ENCODE measurements around the gene ALDOB. TPM values are rescaled to one million over a fixed set of nuclear protein-coding genes. Genes with fewer than 3 reads are reported as not detected.

ALDOB gene
- total RNA-seq, 2 experiments from 2014 or later = not detected

GRCh38 chr9:101421653-101422065 lies 13.9 kb downstream of the ALDOB start:
- Mint-ChIP-seq H3K27ac (no peak overlapping the region), H3K27me3 (no peaks in the 10 kb centered on the region), H3K9me3 (peaks cover 41% of the 10 kb centered on the region), H3K4me3 (no peak overlapping the region), H3K4me1 (no peaks in the 10 kb centered on the region), H3K36me3 (peaks cover 24% of the 10 kb centered on the region)
- no peak for DNase-seq

DNA sequence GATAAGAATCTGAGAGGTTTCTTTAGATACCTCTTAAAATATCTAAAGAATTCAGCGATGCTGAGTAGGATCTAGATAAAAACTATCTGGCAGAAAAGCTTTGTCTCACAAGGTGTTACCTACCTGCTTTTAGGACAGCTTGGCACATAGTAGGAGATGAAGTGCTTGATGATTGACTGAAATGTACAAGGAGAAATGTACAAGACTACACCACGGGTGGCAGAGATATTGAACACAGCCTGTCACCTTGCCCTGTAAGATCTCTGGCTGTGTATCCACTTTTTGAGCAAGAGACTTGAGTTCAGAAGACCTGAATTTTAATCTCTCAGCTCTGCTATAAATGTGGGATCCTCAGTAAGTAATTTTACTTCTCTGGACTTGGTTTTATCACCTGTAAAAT lies 15.7 kb downstream of the ALDOB start:
- Mint-ChIP-seq H3K36me3 (peaks cover 34% of the 10 kb centered on the region), H3K27me3 (no peaks in the 10 kb centered on the region), H3K27ac (no peak overlapping the region), H3K9me3 (peaks cover 47% of the 10 kb centered on the region), H3K4me3 (no peak overlapping the region), H3K4me1 (no peaks in the 10 kb centered on the region)
- no peak for DNase-seq

GRCh38 chr9:101418518-101419430 lies 16.8 kb downstream of the ALDOB start:
- H3K4me3 Mint-ChIP-seq = no peak overlapping the region
- H3K4me1 Mint-ChIP-seq = no peaks in the 10 kb centered on the region
- H3K9me3 Mint-ChIP-seq = peaks cover 50% of the 10 kb centered on the region
- DNase-seq = no peak
- H3K27me3 Mint-ChIP-seq = no peaks in the 10 kb centered on the region
- H3K36me3 Mint-ChIP-seq = peaks cover 42% of the 10 kb centered on the region
- no peak overlapping the region for H3K27ac Mint-ChIP-seq

DNA sequence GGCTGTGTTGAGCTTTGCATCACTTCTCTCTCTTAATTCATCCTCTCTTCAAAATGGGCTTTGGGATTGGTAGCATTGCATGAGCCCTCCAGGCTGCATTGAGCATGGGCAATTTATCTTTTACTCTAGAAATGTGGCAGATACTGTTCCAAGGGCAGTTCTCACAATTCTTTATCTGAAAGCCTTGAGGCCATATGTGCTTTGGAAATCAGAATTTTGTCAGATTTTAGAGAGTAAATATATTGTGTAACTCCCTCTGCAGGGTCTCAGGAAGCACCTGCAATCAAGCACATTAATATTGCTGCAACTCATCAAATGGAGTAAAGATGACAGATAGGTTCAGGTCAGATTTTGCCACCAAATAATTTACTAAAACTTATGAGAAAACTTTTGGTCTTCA lies 17.6 kb downstream of the ALDOB start:
- Mint-ChIP-seq H3K27me3 (no peaks in the 10 kb centered on the region), H3K27ac (no peak overlapping the region), H3K9me3 (peaks cover 53% of the 10 kb centered on the region), H3K36me3 (peaks cover 50% of the 10 kb centered on the region), H3K4me3 (no peak overlapping the region), H3K4me1 (no peaks in the 10 kb centered on the region)
- no peak for DNase-seq

GRCh38 chr9:101417389-101417788 lies 18.2 kb downstream of the ALDOB start:
- H3K9me3 Mint-ChIP-seq = peaks cover 57% of the 10 kb centered on the region
- DNase-seq = no peak
- H3K36me3 Mint-ChIP-seq = peaks cover 54% of the 10 kb centered on the region

GRCh38 chr9:101415578-101415977 lies 20.0 kb downstream of the ALDOB start:
- Mint-ChIP-seq H3K9me3 (peaks cover 61% of the 10 kb centered on the region), H3K4me3 (no peak overlapping the region), H3K27me3 (no peaks in the 10 kb centered on the region), H3K36me3 (peaks cover 63% of the 10 kb centered on the region), H3K4me1 (no peaks in the 10 kb centered on the region), H3K27ac (no peak overlapping the region)
- DNase-seq = no peak

More at GRCh38 chr9:101417389-101417788, 18.2 kb downstream of the ALDOB start:
- H3K27me3 Mint-ChIP-seq = no peaks in the 10 kb centered on the region
- H3K4me3 Mint-ChIP-seq = no peak overlapping the region
- H3K27ac Mint-ChIP-seq = no peak overlapping the region
- H3K4me1 Mint-ChIP-seq = no peaks in the 10 kb centered on the region

- H3K36me3 Mint-ChIP-seq = peaks cover 66% of the 10 kb centered on the region
- H3K4me1 Mint-ChIP-seq = no peaks in the 10 kb centered on the region
- no peak for DNase-seq
- H3K4me3 Mint-ChIP-seq = no peak overlapping the region
- no peaks in the 10 kb centered on the region for H3K27me3 Mint-ChIP-seq
- H3K9me3 Mint-ChIP-seq = peaks cover 62% of the 10 kb centered on the region
- no peak overlapping the region for H3K27ac Mint-ChIP-seq
Observed at GRCh38 chr9:101414839-101415238, 20.7 kb downstream of the ALDOB start.

GRCh38 chr9:101409079-101409477 lies 26.5 kb downstream of the ALDOB start:
- no peak for DNase-seq
- Mint-ChIP-seq H3K36me3 (peaks cover 87% of the 10 kb centered on the region), H3K27me3 (no peaks in the 10 kb centered on the region), H3K27ac (no peak overlapping the region), H3K4me3 (no peak overlapping the region), H3K9me3 (peaks cover 78% of the 10 kb centered on the region), H3K4me1 (no peaks in the 10 kb centered on the region)

- H3K9me3 Mint-ChIP-seq = peaks cover 77% of the 10 kb centered on the region
- peaks cover 88% of the 10 kb centered on the region for H3K36me3 Mint-ChIP-seq
- H3K27ac Mint-ChIP-seq = no peak overlapping the region
- no peak for DNase-seq
- H3K4me3 Mint-ChIP-seq = no peak overlapping the region
- H3K4me1 Mint-ChIP-seq = no peaks in the 10 kb centered on the region
- no peaks in the 10 kb centered on the region for H3K27me3 Mint-ChIP-seq
Observed at GRCh38 chr9:101408374-101409078, 27.0 kb downstream of the ALDOB start.

- H3K9me3 Mint-ChIP-seq = peaks cover 59% of the 10 kb centered on the region
- no peaks in the 10 kb centered on the region for H3K27me3 Mint-ChIP-seq
- no peak for DNase-seq
- peaks cover 25% of the 10 kb centered on the region for H3K4me1 Mint-ChIP-seq
- H3K27ac Mint-ChIP-seq = no peak overlapping the region
- H3K36me3 Mint-ChIP-seq = peaks cover 84% of the 10 kb centered on the region
- no peak overlapping the region for H3K4me3 Mint-ChIP-seq
Observed at GRCh38 chr9:101403516-101404285, 31.9 kb downstream of the ALDOB start.

DNA sequence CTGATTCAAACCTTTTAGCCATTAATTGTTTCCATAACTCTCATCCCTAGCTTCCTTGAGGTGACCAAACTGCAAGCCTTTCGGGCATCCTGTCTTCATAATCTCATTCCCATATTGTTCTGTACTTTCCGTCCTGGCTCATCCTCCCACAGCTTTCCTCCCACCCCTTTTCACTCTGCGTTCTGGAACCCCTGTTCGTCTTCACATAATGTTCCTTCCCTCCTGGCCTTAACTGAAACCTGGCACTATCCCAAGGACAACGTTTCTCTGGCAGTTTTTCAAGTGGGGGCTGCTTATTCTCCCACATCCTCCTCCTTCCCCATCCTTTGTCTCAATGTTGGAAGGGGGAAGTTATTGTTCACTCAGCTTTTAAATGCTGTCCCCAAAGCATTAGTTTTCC lies 35.5 kb downstream of the ALDOB start:
- H3K27me3 Mint-ChIP-seq = no peaks in the 10 kb centered on the region
- H3K36me3 Mint-ChIP-seq = peaks cover 75% of the 10 kb centered on the region
- H3K4me1 Mint-ChIP-seq = peaks cover 36% of the 10 kb centered on the region
- H3K9me3 Mint-ChIP-seq = peaks cover 34% of the 10 kb centered on the region
- H3K4me3 Mint-ChIP-seq = peak overlapping the region; percentile 89
- H3K27ac Mint-ChIP-seq = peak overlapping the region; percentile 59
- no peak for DNase-seq

DNA sequence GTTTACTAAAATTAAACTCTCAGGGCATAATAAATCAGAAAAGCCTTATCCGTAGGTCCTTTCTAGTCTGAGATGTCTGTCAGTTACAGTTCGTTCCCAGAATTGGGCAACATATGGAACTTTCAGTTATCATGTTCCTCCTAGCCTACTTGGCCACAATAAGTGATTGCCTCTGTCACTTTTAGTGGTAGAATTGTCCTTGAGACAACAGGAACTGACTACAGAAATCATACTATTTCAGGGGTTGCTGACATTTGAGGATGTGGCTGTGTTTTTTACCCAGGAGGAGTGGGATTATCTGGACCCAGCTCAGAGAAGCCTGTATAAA lies 36.0 kb downstream of the ALDOB start:
- Mint-ChIP-seq H3K27ac (peak overlapping the region; percentile 96), H3K4me1 (peaks cover 39% of the 10 kb centered on the region), H3K9me3 (peaks cover 32% of the 10 kb centered on the region), H3K36me3 (peaks cover 75% of the 10 kb centered on the region), H3K4me3 (peak overlapping the region; percentile 89), H3K27me3 (no peaks in the 10 kb centered on the region)
- DNase-seq = no peak

DNA sequence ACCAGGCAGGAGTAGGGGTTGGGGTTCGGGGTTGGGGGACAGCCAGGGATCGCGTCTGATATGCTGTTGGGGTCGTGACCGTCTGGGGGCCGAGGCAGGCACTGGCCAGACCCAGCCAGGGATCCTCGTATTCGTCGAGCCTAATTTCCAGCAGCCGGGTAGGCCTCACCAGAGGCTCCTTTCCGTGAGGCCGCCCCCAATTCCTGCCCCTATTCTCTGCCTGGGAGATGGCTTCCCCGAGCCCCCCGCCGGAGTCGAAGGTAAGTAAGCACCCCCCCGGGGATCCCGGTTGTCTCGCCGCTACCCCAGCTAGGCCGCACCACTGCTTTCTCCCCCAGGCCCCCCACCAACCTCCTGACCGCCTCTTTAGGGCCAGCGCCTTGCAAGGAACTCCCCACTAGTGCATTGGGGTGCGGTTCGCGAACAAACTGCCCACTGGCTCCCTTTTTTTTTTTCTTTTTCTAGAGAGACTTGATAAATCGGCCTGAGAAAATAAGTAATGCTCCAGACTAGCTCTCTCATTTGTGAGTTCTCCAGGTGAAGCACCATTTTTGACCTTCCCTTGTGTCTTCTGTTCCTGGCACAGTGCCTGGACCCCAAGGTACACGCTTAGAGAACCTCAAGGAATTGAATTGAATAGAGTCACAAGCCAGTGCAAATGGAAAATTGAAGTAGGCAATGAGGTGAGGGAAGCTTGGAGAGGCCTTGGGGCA lies 36.5 kb downstream of the ALDOB start:
- Mint-ChIP-seq H3K4me1 (peaks cover 43% of the 10 kb centered on the region), H3K9me3 (peaks cover 32% of the 10 kb centered on the region), H3K27me3 (no peaks in the 10 kb centered on the region), H3K27ac (peak overlapping the region; percentile 96), H3K4me3 (peak overlapping the region; percentile 89), H3K36me3 (peaks cover 75% of the 10 kb centered on the region)
- DNase-seq = peak; percentile 2

DNA sequence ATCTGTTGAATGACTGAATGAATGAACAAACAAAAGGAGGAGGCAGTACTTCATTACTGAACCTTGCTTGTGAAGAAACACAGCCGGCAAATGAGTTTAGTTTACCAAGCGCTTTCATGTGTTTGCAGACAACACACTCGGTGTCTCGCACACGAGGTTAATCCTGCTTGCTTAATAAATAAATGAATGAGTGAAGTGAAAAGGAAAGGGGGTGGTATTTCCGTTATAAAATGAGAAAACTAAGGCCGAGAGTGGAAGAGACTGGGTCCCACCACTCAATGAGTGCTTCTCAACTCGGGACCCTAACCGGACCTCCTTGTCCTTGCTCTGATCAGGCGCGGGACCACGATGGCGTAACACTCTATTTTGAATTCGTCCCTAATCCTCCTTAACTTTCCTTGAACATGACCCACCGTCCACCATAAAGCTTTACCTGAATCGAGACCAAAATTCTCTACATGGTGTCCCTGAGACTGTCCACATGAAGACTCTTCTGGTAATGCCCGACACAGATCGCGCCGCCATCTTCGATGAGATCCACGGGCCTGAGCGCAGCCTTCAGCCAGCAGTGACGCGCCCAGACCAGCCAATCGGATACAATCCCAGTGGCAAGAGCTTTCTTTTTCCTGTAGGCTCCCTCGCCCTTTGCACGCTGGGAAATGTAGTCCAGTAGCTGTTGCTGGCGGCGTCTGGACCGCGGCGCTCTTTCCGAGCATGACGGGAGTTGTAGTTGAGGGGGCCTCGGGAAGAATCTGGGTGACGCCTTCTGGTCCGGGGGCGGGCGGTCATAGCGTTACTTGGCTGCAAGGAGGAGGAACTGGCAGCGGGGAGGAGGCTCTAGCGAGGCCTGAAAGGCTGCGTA lies 37.3 kb downstream of the ALDOB start, which contains the start of the genes MRPL50 and ZNF189:
TSS of gene MRPL50 (minus strand) at position 551 of the 862 bp plus-strand sequence. CDS start at position 525, 26 bp downstream.
TSS of gene ZNF189 (plus strand) at position 784 of the 862 bp plus-strand sequence. CDS start 306 bp downstream, outside the sequence.
- H3K27me3 Mint-ChIP-seq = no peaks in the 10 kb centered on the region
- peak; percentile 96 for DNase-seq
- H3K9me3 Mint-ChIP-seq = peaks cover 28% of the 10 kb centered on the region
- H3K27ac Mint-ChIP-seq = peak within 1 kb of the TSS; percentile 96
- H3K4me3 Mint-ChIP-seq = peak within 1 kb of the TSS; percentile 89
- peaks cover 75% of the 10 kb centered on the region for H3K36me3 Mint-ChIP-seq
- H3K4me1 Mint-ChIP-seq = peaks cover 43% of the 10 kb centered on the region

All from activated naive CD8-positive, alpha-beta T cell treated with anti-CD3 and anti-CD28 coated beads for 36 hours (primary cell).